K562 (cell line): Measurements from ENCODE around the gene SFI1. TPM values are rescaled to one million over a fixed set of nuclear protein-coding genes. Genes with fewer than 3 reads are reported as not detected.

ENCODE experiments used
- BMI1 ChIP-seq: fragments of 150-350 bp; IDR thresholded peaks from 2 replicates; pipeline ENCODE4 v1.6.1; 2014; ENCODE audit warnings: low read length
- KDM5B ChIP-seq: fragments of 200-600 bp; sonication (generic); IDR thresholded peaks from 2 replicates; pipeline ENCODE4 v1.6.1; 2012; ENCODE audit warnings: low read depth, mild to moderate bottlenecking, moderate library complexity, low read length, control low read depth, inconsistent platforms; ENCODE audit not compliant: insufficient replicate concordance
- PHF21A ChIP-seq: fragments of 450-650 bp; IDR thresholded peaks from 2 replicates; pipeline ENCODE4 v1.6.1; 2017; ENCODE audit warnings: low read depth, borderline replicate concordance
- POLR3A ChIP-seq: IDR thresholded peaks from 2 replicates; pipeline ENCODE4 v1.6.1; 2011; ENCODE audit warnings: borderline replicate concordance, mild to moderate bottlenecking, moderate library complexity; ENCODE audit not compliant: insufficient read length, insufficient read depth; ENCODE audit errors: extremely low read depth
- PTBP1 ChIP-seq: fragments of 200-400 bp; formaldehyde crosslinking; IDR thresholded peaks from 2 replicates; pipeline ENCODE4 v1.6.1; 2017; ENCODE audit warnings: low read depth, low read length
- TAF1 ChIP-seq: IDR thresholded peaks from 2 replicates; pipeline ENCODE4 v1.6.1; 2011; ENCODE audit warnings: mild to moderate bottlenecking, low read length, moderate library complexity; ENCODE audit not compliant: insufficient read depth, control insufficient read depth, severe bottlenecking; ENCODE audit errors: extremely low read depth
- ZNF212 ChIP-seq: fragments of 450-650 bp; formaldehyde crosslinking; IDR thresholded peaks from 2 replicates; pipeline ENCODE4 v1.4.0; 2020; ENCODE audit warnings: mild to moderate bottlenecking
- polyA plus RNA-seq, 8 experiments: library from polyadenylated mRNA; depleted of rRNA in 4 of 8; stranded (reverse) in 5 of 8; unstranded in 3 of 8; fragments of >200 nt; fragmentation: Nextera tagmentation in 2 of 8; fragmentation: Illumina TruSeq in 1 of 8; extraction: Ambion mirVana in 2 of 8; extraction: Trizol in 1 of 8; gene quantifications; 2 replicates each; pipeline versions ENCODE4 v1.2.1 to v1.2.3, GENCODE V29; 2011 to 2014; ENCODE audit warnings: inconsistent platforms in 1 of 8, missing spikeins in 1 of 8
- total RNA-seq, 7 experiments: library from RNA; depleted of rRNA in 6 of 7; stranded (reverse); fragments of >200 nt in 6 of 7; fragmentation: Illumina TruSeq in 2 of 7; extraction: Trizol in 2 of 7; gene quantifications; 2 replicates each; pipeline versions ENCODE4 v1.2.1 to v1.2.3, GENCODE V29; 2011 to 2021; ENCODE audit warnings: low replicate concordance in 1 of 7
- TF ChIP-seq, protein P1 (sequence below), 2 experiments: fragments of 450-650 bp in 1 of 2; IDR thresholded peaks; 2 replicates each; pipeline ENCODE4 v1.6.1; 2011 to 2017; ENCODE audit warnings: low read depth in 2 of 2, antibody characterized with exemption in 1 of 2, borderline replicate concordance in 1 of 2, low read length in 1 of 2, mild to moderate bottlenecking in 1 of 2, mixed read lengths in 1 of 2; ENCODE audit not compliant: control insufficient read depth in 1 of 2
- TF ChIP-seq, protein P2 (sequence below): IDR thresholded peaks from 2 replicates; pipeline ENCODE4 v1.6.1; 2014; ENCODE audit warnings: antibody characterized with exemption
- TF ChIP-seq, protein P3 (sequence below): fragments of 250-450 bp; sonication (Bioruptor Pico); IDR thresholded peaks from 2 replicates; pipeline ENCODE4 v1.4.0; 2020

The SFI1 gene
- total and polyA plus RNA-seq, 9 of the 15 experiments (the other 6 are each of a cell fraction or from before 2014, with no cell fraction given) = 3.0 to 25.6 (median 14.1) TPM

- TF ChIP-seq TAF1 = no peak
- TF ChIP-seq ZNF212 (CRISPR knock-in tag) = no peak
- TF ChIP-seq, protein P1, sequence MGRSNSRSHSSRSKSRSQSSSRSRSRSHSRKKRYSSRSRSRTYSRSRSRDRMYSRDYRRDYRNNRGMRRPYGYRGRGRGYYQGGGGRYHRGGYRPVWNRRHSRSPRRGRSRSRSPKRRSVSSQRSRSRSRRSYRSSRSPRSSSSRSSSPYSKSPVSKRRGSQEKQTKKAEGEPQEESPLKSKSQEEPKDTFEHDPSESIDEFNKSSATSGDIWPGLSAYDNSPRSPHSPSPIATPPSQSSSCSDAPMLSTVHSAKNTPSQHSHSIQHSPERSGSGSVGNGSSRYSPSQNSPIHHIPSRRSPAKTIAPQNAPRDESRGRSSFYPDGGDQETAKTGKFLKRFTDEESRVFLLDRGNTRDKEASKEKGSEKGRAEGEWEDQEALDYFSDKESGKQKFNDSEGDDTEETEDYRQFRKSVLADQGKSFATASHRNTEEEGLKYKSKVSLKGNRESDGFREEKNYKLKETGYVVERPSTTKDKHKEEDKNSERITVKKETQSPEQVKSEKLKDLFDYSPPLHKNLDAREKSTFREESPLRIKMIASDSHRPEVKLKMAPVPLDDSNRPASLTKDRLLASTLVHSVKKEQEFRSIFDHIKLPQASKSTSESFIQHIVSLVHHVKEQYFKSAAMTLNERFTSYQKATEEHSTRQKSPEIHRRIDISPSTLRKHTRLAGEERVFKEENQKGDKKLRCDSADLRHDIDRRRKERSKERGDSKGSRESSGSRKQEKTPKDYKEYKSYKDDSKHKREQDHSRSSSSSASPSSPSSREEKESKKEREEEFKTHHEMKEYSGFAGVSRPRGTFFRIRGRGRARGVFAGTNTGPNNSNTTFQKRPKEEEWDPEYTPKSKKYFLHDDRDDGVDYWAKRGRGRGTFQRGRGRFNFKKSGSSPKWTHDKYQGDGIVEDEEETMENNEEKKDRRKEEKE (IDR thresholded peaks at IDR 0.05; ENCODE audit: borderline replicate concordance in 1 of 2, control insufficient read depth in 1 of 2, low read depth in 2 of 2, low read length in 1 of 2) = no peak
- TF ChIP-seq, protein P2, sequence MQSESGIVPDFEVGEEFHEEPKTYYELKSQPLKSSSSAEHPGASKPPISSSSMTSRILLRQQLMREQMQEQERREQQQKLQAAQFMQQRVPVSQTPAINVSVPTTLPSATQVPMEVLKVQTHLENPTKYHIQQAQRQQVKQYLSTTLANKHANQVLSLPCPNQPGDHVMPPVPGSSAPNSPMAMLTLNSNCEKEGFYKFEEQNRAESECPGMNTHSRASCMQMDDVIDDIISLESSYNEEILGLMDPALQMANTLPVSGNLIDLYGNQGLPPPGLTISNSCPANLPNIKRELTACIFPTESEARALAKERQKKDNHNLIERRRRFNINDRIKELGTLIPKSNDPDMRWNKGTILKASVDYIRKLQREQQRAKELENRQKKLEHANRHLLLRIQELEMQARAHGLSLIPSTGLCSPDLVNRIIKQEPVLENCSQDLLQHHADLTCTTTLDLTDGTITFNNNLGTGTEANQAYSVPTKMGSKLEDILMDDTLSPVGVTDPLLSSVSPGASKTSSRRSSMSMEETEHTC = no peak
- TF ChIP-seq PHF21A = no peak
- TF ChIP-seq, protein P3, sequence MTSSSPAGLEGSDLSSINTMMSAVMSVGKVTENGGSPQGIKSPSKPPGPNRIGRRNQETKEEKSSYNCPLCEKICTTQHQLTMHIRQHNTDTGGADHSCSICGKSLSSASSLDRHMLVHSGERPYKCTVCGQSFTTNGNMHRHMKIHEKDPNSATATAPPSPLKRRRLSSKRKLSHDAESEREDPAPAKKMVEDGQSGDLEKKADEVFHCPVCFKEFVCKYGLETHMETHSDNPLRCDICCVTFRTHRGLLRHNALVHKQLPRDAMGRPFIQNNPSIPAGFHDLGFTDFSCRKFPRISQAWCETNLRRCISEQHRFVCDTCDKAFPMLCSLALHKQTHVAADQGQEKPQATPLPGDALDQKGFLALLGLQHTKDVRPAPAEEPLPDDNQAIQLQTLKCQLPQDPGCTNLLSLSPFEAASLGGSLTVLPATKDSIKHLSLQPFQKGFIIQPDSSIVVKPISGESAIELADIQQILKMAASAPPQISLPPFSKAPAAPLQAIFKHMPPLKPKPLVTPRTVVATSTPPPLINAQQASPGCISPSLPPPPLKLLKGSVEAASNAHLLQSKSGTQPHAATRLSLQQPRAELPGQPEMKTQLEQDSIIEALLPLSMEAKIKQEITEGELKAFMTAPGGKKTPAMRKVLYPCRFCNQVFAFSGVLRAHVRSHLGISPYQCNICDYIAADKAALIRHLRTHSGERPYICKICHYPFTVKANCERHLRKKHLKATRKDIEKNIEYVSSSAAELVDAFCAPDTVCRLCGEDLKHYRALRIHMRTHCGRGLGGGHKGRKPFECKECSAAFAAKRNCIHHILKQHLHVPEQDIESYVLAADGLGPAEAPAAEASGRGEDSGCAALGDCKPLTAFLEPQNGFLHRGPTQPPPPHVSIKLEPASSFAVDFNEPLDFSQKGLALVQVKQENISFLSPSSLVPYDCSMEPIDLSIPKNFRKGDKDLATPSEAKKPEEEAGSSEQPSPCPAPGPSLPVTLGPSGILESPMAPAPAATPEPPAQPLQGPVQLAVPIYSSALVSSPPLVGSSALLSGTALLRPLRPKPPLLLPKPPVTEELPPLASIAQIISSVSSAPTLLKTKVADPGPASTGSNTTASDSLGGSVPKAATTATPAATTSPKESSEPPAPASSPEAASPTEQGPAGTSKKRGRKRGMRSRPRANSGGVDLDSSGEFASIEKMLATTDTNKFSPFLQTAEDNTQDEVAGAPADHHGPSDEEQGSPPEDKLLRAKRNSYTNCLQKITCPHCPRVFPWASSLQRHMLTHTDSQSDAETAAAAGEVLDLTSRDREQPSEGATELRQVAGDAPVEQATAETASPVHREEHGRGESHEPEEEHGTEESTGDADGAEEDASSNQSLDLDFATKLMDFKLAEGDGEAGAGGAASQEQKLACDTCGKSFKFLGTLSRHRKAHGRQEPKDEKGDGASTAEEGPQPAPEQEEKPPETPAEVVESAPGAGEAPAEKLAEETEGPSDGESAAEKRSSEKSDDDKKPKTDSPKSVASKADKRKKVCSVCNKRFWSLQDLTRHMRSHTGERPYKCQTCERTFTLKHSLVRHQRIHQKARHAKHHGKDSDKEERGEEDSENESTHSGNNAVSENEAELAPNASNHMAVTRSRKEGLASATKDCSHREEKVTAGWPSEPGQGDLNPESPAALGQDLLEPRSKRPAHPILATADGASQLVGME = no peak
- TF ChIP-seq KDM5B = peak; percentile 50
- TF ChIP-seq BMI1 = no peak
- no peak for TF ChIP-seq POLR3A
- no peak for TF ChIP-seq PTBP1
These were observed 134.3 kb downstream of the SFI1 start (continued) for GRCh38 chr22:31630331-31631329.
